Measurements from ENCODE around the gene FCRL3. TPM values are rescaled to one million over a fixed set of nuclear protein-coding genes. Genes with fewer than 3 reads are reported as not detected.

The FCRL3 gene
- total and polyA plus RNA-seq, 7 donors = 0.03 to 0.44 (median 0.06) TPM; not detected in 2

DNA sequence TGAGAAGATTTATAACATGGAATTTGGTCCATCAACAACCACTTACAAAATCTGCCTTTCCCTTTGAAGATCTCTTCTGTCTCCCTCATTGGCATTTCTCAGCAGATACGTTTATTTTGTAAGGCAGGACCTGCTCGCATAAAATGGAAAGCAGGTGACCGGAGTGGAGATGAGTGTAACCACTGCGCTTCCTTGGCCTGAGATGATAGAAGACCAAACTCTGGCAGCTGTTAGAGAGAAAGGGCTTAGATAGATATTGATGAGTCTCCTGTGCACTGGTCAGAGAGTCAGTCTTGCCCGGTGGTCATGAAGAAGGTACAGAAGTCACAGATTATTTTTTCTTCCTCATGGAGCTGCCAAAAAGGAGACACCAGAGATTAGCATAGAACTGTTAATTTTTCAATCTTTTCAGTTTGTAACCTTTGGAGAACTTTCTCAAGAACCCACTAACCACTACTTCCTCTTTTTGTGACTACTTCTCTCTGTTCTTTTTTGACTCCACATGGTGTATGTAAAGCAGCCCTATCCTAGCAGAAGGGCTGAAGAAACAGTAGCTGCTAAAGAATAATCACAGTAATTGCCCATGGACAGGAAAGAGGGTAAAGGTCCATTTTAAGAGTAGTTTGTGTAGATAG, 47.6 kb downstream of the FCRL3 start:
- no peak overlapping the region for H3K4me3 ChIP-seq
- H3K36me3 ChIP-seq (ENCODE audit: insufficient read depth in 1 of 2, low read depth in 1 of 2) = no peaks in the 10 kb centered on the region
- intact Hi-C loops (cut with DNase I) = no loop called here
- no peaks in the 10 kb centered on the region for H3K4me1 ChIP-seq
- ATAC-seq = no peak
- no peak overlapping the region for H3K27ac ChIP-seq
- TF ChIP-seq, protein P1, sequence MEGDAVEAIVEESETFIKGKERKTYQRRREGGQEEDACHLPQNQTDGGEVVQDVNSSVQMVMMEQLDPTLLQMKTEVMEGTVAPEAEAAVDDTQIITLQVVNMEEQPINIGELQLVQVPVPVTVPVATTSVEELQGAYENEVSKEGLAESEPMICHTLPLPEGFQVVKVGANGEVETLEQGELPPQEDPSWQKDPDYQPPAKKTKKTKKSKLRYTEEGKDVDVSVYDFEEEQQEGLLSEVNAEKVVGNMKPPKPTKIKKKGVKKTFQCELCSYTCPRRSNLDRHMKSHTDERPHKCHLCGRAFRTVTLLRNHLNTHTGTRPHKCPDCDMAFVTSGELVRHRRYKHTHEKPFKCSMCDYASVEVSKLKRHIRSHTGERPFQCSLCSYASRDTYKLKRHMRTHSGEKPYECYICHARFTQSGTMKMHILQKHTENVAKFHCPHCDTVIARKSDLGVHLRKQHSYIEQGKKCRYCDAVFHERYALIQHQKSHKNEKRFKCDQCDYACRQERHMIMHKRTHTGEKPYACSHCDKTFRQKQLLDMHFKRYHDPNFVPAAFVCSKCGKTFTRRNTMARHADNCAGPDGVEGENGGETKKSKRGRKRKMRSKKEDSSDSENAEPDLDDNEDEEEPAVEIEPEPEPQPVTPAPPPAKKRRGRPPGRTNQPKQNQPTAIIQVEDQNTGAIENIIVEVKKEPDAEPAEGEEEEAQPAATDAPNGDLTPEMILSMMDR (IDR thresholded peaks at IDR 0.05) = no peak
- no peaks in the 10 kb centered on the region for H3K27me3 ChIP-seq (ENCODE audit: insufficient read depth in 3 of 3, low read length in 2 of 3)
- WGBS, 3 donors = 83 to 85% (median 85%) methylated on average over 5 of the region's 5 CpGs
- no peak for DNase-seq
- H3K9me3 ChIP-seq = no peaks in the 10 kb centered on the region

DNA sequence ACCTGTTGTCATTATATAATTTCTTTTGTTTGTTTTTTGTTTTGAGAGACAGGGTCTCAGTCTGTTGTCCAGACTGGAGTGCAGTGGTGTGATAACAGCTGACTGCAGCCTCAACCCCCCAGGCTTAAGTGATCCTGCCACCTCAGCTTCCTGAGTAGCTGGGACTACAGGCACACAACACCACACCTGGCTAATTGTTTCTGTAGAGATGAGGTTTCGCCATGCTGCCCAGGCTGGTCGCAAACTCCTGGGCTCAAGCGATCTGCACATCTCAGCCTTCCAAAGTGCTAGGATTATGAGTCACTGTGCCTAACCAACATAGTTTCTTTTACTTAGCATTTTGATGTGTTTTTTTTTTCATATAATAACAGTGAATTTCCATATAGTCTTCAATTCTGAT, 52.3 kb downstream of the FCRL3 start:
- Histone ChIP-seq H3K4me3 (no peak overlapping the region), H3K4me1 (no peaks in the 10 kb centered on the region), H3K36me3 (ENCODE audit: insufficient read depth in 1 of 2, low read depth in 1 of 2) (no peaks in the 10 kb centered on the region), H3K27ac (no peak overlapping the region), H3K27me3 (ENCODE audit: insufficient read depth in 3 of 3, low read length in 2 of 3) (no peaks in the 10 kb centered on the region), H3K9me3 (no peaks in the 10 kb centered on the region)
- ATAC-seq (no peak), DNase-seq (no peak)
- TF ChIP-seq, protein P1 (IDR thresholded peaks at IDR 0.05) = no peak
- 88 to 92% (median 89%) methylated on average over 3 of the region's 3 CpGs for WGBS, 3 donors
- intact Hi-C loops (cut with DNase I) = no loop called here

- no peaks in the 10 kb centered on the region for H3K4me1 ChIP-seq
- no peak for DNase-seq
- no peaks in the 10 kb centered on the region for H3K27me3 ChIP-seq (ENCODE audit: insufficient read depth in 3 of 3, low read length in 2 of 3)
- TF ChIP-seq, protein P1 (IDR thresholded peaks at IDR 0.05) = no peak
- no peak overlapping the region for H3K27ac ChIP-seq
- intact Hi-C loops (cut with DNase I) = no loop called here
- no peaks in the 10 kb centered on the region for H3K36me3 ChIP-seq (ENCODE audit: insufficient read depth in 1 of 2, low read depth in 1 of 2)
- H3K9me3 ChIP-seq = no peaks in the 10 kb centered on the region
- no peak overlapping the region for H3K4me3 ChIP-seq
- no peak for ATAC-seq
Observed at GRCh38 chr1:157646144-157646543, 54.4 kb downstream of the FCRL3 start.

DNA sequence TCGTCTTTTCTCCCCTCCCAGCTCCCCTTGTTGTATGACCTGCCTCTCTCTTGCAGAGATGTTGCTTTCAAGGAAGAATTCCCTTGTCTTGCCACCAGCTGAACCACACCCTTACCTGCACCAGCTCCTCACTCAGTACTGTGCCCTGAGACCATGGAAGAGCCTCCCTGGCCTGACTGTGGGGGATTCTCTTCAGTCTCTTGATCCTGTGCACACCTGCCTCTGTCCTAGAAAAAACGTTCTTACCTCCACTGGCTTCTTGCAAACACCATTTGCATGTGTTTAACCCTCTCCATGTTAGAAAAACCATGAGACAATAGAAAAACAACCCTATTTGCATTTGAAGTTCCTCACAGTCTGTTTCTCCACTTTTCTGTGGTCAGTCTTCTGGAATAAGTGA, 59.4 kb downstream of the FCRL3 start:
- DNase-seq = no peak
- H3K9me3 ChIP-seq = no peaks in the 10 kb centered on the region
- no peak overlapping the region for H3K4me3 ChIP-seq
- no peak for ATAC-seq
- 19 to 30% (median 21%) methylated on average over 2 of the region's 2 CpGs for WGBS, 3 donors
- intact Hi-C loops (cut with DNase I) = no loop called here
- H3K36me3 ChIP-seq (ENCODE audit: insufficient read depth in 1 of 2, low read depth in 1 of 2) = no peaks in the 10 kb centered on the region
- no peaks in the 10 kb centered on the region for H3K4me1 ChIP-seq
- H3K27me3 ChIP-seq (ENCODE audit: insufficient read depth in 3 of 3, low read length in 2 of 3) = no peaks in the 10 kb centered on the region
- TF ChIP-seq, protein P1 (IDR thresholded peaks at IDR 0.05) = no peak
- H3K27ac ChIP-seq = no peak overlapping the region

GRCh38 chr1:157639800-157640199, 60.8 kb downstream of the FCRL3 start:
- H3K27me3 ChIP-seq (ENCODE audit: insufficient read depth in 3 of 3, low read length in 2 of 3) = no peaks in the 10 kb centered on the region
- no peak for DNase-seq
- TF ChIP-seq, protein P1 (IDR thresholded peaks at IDR 0.05) = no peak
- 38 to 49% (median 46%) methylated on average over 4 of the region's 4 CpGs for WGBS, 3 donors
- no peaks in the 10 kb centered on the region for H3K36me3 ChIP-seq (ENCODE audit: insufficient read depth in 1 of 2, low read depth in 1 of 2)
- no peak overlapping the region for H3K4me3 ChIP-seq
- no peaks in the 10 kb centered on the region for H3K9me3 ChIP-seq
- no peak for ATAC-seq
- H3K27ac ChIP-seq = no peak overlapping the region
- intact Hi-C loops (cut with DNase I) = no loop called here
- no peaks in the 10 kb centered on the region for H3K4me1 ChIP-seq
